Suppressor macrophage treated with lipopolysaccharide for 1 hour (primary cell): ENCODE data around the gene OR4N5.
"Not testable (repeated sequence)": the region's sequence is repeated elsewhere in the genome, so short reads cannot be mapped to it uniquely, and the experiment has no call there.

Experiments used
- DNase-seq, 3 donors: peaks; one replicate each; pipeline ENCODE4 v3.0.0-alpha.2; 2020 to 2022

Gene OR4N5, protein sequence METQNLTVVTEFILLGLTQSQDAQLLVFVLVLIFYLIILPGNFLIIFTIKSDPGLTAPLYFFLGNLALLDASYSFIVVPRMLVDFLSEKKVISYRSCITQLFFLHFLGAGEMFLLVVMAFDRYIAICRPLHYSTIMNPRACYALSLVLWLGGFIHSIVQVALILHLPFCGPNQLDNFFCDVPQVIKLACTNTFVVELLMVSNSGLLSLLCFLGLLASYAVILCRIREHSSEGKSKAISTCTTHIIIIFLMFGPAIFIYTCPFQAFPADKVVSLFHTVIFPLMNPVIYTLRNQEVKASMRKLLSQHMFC

DNA sequence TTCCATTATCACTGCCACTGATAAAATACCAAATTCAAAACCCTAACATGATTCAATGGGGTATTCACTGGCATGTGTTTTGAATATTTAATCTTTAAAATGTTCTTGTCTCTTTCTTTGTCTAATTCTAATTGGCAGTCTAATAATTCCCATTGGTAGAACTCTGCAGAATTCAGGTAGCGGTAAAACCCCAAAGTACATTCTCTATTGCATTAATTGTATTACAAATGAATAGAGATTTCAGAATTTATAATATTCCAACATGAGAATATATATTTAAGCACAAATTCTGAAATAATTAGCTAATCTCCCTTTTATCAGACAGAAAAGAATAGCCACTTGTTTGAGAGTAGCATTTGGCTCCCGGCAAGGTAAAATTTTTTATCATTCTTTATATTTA, at the start of gene OR4N5:
Gene OR4N5, plus strand, starts transcription at position 301 of the 400 bp plus-strand sequence. CDS start 4,916 bp downstream, outside the sequence.
- no peak for DNase-seq

DNA sequence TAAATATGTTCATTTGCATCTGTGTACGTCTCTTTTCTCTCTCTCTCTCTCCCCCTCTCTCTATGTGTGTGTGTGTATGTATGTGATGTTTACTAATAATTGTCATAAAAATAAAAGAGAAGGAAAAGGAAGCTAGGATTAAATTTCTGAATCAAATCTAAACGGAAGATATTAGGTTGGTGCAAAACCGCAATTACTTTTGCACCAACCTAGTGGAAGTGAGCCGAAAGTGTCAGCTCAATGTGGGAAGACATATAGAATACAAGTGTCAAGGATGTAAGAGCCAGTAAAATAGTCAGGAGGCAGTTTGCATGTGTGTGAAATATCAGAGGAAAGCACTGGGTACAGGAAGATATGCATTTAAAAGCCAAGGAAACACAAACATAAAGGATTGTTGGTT, 46.6 kb upstream of the OR4N5 start:
- no peak for DNase-seq

DNA sequence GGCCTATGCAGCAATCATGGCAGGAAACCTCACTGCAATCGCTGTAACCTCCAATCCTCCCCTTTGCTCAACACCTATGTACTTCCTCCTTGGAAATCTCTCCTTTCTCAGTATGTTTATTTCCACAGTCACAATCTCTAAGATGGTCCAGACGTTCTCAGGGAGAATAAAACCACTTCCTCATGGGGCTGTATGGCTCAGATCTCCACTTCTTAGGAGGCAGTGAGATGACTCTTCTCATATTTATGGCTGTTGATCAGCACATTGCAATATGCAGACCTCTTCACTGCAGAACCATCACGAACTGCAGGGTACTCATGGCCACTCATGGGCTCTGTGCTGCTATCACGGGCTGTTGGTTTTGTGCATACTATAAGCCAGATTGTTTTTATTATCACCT, 45.2 kb upstream of the OR4N5 start:
- no peak for DNase-seq

DNA sequence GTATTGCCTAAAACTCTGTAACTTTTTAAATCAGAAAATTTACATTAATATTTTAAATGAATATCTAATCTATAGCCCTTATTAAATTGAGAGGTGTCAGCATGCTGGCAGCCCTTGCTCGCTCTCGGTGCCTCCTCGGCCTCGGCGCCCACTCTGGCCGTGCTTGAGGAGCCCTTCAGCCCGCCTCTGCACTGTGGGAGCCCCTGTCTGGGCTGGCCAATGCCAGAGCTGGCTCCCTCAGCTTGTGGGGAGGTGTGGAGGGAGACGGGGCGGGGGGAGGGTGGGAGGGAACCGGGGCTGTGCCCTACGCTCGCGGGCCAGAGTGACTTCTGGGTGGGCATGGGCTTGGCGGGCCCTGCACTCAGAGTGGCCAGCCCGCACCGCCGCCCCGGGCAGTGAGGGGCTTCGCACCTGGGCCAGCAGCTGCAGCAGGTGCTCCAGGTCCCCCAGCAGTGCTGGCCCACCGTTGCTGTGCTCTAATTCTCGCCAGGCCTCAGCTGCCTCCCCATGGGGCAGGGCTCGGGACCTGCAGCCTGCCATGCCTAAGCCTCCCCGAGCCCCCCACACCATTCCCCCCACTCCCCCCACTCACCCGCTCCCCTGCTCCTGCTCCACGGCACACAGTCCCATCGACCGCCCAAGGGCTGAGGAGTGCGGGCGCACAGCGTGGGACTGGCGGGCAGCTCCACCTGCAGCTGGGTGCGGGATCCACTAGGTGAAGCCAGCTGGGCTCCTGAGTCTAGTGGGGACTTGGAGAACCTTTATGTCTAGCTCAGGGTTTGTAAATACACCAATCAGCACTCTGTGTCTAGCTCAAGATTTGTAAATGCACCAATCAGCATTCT, 39.5 kb upstream of the OR4N5 start:
- DNase-seq = not testable (repeated sequence)

DNA sequence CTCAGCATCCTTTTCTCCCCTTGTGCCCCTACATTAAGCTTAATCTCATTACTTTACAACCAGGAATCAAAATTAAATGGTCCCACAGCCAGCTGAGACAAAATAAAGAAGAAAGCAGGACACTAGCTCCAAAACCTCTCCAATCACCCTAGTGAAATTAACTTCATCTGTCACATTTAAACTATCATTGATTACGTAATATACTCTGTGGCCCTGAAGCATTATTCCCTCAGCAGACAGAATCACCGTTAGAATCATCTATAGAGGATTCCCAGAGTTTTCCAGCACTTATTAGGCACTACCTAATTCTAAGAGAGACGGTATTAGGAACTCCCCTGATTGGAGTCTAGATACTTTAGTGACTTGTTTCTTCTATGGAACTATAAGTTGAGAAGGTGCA, 28.2 kb upstream of the OR4N5 start, which contains the start of gene OR4K17:
Gene OR4K17, plus strand, starts transcription at position 302 of the 400 bp plus-strand sequence. CDS start 6,761 bp downstream, outside the sequence.
- DNase-seq = no peak

DNA sequence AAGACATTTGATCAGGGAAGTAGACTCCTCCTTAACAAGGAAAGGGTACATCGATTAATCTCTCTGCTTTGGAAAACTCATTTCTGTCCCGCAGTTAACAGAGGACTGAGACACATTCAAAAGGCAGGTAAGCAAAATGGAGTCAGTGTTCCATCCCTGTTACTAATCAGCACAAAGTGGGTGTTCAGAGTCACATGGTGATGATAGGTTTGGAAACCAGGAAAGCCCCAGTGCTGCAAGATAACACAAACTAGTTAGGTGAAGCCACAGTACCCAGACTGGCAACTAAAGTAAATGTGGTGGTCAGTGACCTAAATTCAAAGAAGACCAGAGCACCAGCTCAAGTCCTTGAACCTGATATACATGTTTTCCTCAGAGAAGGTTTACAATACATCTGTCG, 26.3 kb upstream of the OR4N5 start:
- peak in 1 of 3 donors; percentile 0 for DNase-seq

DNA sequence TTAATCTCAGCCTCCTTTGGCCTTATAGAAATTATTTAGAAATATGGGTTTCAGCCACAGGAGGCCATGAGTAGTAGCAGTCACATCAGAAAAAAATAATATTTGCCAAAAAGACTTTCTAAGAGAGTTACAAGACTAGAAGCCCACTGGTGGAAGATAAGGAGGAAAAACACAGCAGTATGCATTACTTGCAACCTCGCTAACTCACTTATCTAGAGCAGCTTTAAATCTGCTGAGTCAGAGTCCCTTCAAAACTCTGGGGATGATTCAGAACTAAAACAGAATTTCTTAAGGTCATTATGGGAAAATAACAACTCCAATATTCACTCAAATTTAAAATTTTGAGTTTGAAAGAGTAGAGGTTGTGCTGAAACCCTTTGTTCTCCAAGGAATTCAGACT, 21.9 kb upstream of the OR4N5 start:
- no peak for DNase-seq

DNA sequence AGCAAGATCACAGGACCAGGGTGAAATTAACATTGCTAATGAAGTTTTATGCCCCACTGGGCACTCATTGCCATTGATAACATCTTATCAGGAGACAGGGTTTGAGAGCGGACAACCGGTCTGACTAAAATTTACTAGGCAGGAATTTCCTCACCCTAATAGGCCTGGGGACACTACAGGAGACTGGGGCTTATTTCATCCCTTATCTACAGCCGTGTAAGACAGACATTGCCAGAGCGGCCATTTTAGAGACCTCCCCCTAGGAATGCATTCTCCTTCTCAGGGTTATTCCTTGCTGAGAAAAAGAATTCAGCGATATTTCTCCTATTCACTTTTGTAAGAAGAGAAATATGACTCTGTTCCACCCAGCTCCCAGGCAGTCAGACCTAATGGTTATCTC, 19.8 kb upstream of the OR4N5 start:
- no peak for DNase-seq

DNA sequence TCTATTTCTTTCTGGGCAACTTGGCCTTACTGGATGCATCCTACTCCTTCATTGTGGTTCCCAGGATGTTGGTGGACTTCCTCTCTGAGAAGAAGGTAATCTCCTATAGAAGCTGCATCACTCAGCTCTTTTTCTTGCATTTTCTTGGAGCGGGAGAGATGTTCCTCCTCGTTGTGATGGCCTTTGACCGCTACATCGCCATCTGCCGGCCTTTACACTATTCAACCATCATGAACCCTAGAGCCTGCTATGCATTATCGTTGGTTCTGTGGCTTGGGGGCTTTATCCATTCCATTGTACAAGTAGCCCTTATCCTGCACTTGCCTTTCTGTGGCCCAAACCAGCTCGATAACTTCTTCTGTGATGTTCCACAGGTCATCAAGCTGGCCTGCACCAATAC, 5.3 kb downstream of the OR4N5 start:
- no peak for DNase-seq

DNA sequence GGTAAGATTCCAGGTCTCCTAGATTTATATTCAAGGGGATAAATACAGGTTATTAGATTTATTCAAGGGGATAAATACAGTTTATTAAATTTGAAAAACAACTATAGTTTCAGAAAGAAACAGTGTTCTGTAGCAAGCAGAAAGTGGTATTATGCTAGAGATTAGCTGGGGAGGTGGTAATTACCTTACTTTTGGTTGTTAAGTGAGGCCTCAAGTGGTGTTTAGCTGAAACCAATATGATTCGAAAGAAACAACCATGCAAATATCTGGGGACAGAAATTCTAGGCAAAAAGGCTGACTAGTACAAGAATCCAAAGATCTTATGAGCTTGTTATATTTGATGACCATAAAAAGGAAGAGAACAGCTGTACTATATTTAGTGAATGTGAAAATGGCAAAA, 6.2 kb downstream of the OR4N5 start:
- DNase-seq = no peak

DNA sequence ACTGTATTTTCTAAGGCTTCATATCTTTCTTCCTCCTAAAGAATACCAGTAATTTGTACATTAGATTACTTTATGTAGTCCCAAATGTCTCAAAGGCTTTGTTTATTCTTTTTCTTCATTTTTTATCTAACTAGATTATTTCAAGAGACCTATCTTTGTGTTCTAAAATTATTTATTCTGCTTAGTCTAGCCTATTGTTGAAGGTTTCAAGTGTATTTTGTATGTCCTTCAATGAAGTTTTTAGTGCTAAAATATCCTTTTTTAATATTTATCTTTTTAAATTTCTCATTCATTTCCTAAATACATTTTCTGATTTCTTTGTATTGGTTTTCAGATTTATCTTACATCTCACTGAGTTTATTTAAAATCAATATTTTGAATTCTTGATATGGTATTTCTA, 25.8 kb downstream of the OR4N5 start:
- no peak for DNase-seq

DNA sequence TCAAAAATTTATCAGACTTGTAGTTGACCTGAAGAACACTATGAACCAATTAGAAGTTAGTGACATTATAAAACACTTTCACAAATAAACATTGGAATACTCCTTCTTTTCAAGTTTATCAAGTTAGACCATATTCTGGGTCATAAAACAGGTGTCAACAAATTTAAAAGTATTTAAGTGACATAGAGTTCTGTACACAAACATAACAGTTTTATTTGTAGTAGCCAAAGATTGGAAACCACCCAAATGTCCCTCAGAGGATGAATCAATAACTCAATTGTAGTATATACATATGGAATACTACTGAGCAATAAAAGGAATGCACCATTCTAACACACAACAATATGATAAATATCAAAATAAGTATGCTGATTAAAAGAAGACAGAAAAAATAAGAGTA, 28.5 kb downstream of the OR4N5 start:
- no peak for DNase-seq

DNA sequence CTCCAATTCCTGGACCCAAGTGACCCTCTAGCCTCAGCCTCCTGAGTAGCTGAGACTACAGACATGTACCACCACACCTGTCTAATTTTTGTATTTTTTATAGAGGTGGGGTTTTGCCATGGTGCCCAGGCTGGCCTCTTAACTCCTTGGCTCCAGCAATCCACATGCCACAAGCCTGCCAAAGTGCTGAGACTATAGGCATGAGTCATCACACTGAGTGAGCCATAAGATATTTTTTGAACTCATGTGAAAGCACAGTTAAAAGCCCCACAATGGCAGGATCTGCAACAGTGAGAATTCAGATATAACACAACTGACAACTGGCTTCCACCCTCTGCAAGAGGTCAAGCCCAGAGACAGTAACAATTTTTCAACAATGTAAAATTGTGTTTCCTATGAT, 31.2 kb downstream of the OR4N5 start:
- peak; percentile 3 to 28 (median 23) for DNase-seq

DNA sequence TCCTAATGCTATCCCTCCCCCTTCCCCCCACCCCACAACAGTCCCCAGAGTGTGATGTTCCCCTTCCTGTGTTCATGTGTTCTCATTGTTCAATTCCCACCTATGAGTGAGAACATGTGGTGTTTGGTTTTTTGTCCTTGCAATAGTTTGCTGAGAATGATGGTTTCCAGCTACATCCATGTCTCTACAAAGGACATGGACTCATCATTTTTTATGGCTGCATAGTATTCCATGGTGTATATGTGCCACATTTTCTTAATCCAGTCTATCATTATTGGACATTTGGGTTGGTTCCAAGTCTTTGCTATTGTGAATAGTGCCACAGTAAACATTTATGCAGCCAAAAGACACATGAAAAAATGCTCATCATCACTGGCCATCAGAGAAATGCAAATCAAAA, 35.6 kb downstream of the OR4N5 start:
- DNase-seq = not testable (repeated sequence)

DNA sequence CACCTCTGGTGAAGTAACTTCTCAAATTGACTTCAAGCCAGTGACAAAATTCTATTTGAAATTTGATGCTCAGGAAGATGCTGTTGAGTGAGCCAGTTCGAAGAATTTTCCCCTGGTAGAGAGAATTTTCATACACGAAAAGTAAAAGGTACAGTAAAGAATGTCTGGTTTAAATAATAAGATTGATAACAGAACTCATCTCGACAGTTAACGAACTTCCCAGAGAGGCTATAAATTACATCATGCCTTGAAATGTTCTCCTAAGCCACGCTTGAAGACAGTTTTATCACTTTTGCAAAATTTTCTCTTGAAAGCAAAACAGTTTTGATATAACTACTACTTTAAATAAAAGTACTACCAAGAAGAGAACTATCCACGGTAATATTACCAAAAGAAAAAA, 37.7 kb downstream of the OR4N5 start:
- no peak for DNase-seq

DNA sequence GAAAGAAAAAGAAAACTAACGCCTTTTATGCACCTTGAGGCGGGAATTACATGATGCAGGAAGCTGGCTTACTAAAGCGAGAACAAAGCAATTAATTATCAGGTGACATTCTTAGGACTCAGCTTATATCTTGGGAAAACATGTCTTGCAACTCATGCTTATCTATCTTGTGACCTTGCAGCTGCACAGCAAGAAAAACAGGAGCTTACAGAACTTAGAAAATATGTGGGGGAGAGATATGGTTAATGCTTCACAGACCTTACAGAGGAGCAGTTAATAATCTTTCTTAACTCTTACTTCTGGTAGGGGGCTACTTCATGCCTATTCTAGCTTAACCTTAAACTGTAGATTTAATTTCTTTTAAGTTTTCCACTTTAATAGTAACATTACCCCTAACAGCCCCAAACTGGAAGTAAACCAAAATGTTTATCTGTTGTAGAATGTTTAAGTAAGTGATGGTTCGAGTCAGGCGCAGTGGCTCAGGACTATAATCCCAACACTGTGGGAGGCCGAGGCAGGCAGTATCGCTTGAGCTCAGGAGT, 38.9 kb downstream of the OR4N5 start:
- DNase-seq = no peak

DNA sequence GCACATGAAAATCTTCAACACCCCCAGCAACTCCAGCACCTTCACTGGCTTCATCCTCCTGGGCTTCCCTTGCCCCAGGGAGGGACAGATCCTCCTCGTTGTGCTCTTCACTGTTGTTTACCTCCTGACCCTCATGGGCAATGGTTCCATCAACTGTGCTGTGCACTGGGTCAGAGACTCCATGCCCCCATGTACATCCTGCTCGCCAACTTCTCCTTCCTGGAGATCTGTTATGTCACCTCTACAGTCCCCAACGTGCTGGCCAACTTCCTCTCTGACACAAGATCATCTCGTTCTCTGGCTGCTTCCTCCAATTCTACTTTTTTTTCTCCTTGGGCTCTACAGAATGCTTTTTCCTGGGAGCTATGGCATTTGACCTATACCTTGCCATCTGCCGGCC, 40.6 kb downstream of the OR4N5 start:
- DNase-seq = peak; percentile 43 to 52 (median 43)

DNA sequence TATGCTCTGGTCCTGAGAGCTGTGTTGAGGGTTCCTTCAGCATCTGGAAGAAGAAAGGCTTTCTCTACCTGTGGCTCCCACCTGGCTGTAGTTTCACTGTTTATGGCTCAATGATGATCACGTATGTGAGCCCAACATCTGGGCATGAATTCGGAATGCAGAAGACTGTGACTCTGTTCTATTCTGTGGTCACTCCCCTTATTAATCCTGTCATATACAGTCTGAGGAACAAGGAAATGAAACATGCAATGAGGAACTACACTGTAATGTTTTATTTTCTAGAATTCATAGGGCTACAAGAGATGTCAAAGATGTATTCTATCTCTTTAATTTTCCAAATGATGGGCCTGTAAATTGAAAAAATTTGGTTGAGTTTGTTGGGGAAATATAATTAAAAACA, 41.3 kb downstream of the OR4N5 start:
- DNase-seq = peak in 2 of 3 donors; percentile 39 to 55

DNA sequence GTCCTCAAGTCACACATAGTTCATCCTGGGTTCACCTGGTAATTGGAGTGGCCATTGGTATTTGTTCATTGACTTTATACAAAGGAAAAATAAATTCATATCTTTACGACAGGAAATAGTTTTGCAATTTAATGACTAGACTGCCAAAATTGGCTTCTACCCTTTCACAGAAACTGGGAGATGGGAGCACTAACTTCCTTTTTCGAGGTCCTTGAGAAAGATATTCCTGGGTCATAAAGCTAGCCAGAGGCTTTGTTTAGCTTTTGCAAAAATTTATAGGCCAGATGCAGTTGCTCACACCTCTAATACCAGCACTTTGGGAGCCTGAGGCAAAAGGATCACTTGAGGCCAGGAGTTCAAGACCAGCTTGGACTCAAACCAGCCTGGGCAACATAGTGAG, 41.9 kb downstream of the OR4N5 start:
- peak in 1 of 3 donors; percentile 19 for DNase-seq

DNA sequence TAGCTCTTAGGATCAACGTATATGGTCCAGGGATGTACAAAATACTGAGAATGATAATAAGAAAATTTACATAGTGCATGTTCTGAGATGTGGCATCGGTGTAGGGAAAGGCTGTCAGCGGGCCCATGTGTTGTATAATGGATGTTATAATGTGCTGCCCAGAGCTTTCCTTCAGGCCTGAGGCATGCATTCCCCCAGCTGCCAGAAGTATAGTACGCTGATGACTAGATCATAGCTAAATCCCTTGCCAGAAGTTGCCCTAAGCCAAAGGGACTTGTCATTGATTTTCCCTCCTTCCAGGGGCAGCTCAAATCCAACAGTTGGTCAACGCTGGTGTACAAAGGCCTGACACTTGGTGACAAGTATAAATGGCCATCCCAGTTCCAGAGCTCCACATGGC, 45.6 kb downstream of the OR4N5 start:
- DNase-seq = peak in 1 of 3 donors; percentile 10

DNA sequence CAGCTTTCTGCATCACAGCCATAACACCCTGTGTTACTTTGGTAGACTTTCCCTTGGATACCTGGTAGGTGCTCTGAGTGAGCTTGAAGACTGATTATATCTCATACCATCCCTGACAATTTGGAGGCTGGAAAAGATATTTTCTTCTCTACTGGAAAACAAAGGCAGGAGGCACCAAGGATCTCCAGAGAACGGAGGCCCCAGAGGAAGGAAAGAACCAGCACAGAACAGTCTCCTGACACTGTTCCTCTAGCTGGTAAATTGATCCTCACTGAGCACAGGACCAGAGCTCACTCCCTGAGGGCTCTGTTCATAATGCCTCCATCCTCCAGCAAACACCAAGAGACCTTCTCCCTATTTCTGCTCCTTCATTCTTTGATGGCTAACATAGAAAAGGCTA, 52.0 kb downstream of the OR4N5 start, which contains the start of gene OR11G2:
Gene OR11G2, plus strand, starts transcription at position 301 of the 400 bp plus-strand sequence. CDS start 6,542 bp downstream, outside the sequence.
- no peak for DNase-seq

DNA sequence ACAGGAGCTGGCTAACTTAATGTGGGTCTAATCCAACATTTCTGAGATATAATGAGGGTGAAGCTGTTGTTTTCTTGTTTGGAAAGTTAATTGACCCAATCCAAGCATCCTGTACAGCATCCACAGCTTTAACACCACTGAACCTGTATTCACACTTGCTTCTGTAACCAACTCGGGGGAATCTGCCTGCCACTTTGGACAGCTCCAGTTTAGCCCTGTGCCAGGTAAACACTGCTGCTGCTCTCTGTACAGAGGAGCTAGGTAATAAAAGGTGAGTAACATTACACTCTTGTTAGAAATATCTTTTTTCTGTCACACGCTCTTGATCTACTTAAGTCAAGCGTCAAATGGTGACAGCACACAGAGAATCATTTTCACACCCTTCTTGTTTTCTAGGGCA, 52.8 kb downstream of the OR4N5 start:
- no peak for DNase-seq

DNA sequence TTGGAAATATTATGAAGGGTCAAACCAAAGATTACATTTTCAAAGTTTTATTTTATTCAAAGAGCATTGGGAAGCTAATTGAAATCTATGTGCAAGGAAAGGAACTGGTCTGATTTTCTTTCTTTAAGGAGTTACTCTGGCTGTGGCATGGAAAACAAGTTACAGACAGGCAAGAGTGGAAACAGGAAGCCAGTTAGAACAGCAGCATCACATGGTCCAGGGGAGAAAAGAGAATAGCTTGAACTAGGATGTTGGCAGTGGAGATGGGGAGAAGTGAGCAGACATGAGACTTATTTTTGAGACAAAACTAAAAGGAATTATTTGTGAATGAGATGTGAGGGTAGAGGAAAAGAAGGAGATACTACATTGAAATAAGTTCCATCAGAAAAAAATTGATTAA, 55.5 kb downstream of the OR4N5 start:
- DNase-seq = no peak
